ENCODE measurements around the gene GRID1. TPM values are rescaled to one million over a fixed set of nuclear protein-coding genes. Genes with fewer than 3 reads are reported as not detected.

The GRID1 gene
- total RNA-seq, 1 experiment from 2014 or later: 0.53 TPM

DNA sequence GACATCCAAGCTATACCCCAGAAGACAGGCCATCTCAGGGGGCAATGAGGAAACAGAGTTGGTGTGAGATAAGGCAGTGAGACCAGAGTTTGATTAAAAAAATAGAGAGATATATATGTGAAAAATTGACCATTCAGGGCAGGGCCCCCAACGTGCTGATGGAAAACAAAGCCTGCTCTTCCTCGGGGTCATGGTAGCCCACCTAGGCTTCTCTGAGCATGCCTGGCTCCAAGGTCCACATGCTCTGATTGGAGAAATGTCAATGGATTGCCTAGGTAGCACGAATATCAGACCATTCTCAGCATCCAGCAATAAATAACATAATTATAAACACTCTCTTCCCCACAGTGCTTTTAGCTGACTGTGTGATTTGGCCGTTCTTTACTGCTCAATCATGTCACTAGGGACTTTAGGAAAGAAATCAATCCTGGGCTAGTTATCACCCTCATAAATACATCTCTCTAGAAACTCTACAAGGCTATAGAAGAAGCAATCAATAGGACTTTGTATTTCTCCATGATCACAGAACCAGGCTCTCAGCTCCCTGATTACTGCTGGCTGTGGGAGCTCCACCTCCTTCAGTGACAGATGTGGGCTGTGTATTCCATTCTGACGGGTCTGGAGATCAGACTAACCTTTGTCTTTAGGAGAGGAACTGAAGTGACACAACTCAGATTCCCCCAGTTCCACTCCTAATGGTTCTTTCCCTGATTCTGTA lies 766.4 kb downstream of the GRID1 start:
- DNase-seq (ENCODE audit: low read depth, low spot score): no peak
- in situ Hi-C loops (cut with HindIII; ENCODE audit: low pct_unique_long_range_greater_than_20kb, low sequenced_read_pairs): no loop called here

DNA sequence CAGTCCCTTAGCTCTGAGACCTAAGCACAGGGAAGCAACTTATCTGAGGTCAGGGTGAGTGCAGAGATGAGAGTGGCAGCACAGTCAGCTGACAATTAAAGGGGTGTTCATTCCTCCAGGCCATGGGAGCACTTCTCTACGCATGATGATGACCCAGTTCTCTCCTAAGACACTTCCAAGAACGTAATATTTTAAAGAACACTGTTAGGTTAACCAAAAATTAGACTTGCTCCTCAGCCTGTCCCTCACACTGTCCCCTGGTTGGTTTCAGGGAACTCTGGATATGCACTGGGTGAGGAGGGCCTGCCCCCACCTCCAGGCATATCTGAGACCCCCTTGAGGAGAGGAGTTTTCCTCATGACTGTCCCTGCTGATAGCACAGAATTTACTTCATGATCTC lies 767.5 kb downstream of the GRID1 start:
- in situ Hi-C loops (cut with HindIII; ENCODE audit: low pct_unique_long_range_greater_than_20kb, low sequenced_read_pairs): no loop called here

DNA sequence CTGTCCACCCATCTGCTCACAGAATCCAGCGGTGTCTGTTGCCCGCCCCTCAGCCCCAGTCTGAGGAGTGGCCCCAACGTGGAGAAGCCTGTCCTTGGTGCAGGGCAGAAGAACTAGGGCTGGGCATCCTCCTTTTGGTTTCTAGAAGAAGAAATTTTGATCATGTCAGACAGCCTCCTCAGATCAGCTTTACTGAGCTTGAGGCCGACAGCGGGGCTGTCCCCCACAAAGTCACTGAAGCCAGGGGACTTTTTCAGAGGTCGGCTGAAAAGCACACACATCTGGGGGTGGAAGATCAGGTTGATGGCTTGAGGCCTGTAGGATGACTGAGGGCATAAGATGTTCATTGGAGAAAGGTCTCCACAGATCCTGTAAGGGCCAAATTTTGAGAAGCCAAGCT lies 767.9 kb downstream of the GRID1 start:
- in situ Hi-C loops (cut with HindIII; ENCODE audit: low pct_unique_long_range_greater_than_20kb, low sequenced_read_pairs): no loop called here
- DNase-seq (ENCODE audit: low read depth, low spot score): no peak

More for the DNA sequence above, 767.5 kb downstream of the GRID1 start:
- no peak for DNase-seq (ENCODE audit: low read depth, low spot score)

DNA sequence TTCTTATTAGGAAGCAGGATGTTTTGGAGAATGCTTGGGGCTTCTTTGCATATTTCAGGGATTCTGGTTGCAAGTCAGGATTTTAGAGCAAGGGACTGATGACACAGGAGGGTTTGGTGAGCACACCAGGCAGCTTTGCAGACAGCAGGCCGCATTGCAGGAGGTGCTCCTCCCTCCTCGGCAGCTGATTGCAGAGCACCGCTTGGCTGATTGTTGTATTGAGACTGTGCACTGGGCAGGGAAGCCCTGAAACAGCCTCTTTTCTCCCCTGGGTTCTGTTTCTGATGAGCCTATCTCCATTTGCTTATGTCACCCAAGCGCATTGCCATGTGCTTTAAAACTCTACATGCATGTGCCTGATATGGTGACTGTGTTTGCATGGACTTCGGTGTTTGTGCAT lies 769.6 kb downstream of the GRID1 start:
- no peak for DNase-seq (ENCODE audit: low read depth, low spot score)
- in situ Hi-C loops (cut with HindIII; ENCODE audit: low pct_unique_long_range_greater_than_20kb, low sequenced_read_pairs): no loop called here

DNA sequence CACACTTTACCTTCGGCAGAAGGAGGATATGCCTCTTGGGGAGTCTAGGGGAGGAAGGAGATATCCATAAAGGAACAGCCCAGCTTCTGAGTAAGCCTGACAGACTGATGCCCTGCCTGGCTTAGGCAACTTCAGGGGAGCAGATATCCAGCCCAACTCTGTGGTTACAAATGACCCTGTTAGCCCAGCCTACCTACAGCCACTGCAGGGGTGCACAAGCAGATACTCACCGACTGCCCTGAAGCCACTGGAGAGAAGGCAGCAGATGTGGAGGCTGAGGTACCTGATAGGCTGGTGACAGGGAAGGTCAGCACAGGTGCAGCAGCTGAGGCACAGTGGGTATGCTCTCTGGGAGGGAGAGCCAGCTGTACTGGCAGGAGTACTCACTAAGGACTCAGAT lies 770.2 kb downstream of the GRID1 start:
- no peak for DNase-seq (ENCODE audit: low read depth, low spot score)
- in situ Hi-C loops (cut with HindIII; ENCODE audit: low pct_unique_long_range_greater_than_20kb, low sequenced_read_pairs): no loop called here

DNA sequence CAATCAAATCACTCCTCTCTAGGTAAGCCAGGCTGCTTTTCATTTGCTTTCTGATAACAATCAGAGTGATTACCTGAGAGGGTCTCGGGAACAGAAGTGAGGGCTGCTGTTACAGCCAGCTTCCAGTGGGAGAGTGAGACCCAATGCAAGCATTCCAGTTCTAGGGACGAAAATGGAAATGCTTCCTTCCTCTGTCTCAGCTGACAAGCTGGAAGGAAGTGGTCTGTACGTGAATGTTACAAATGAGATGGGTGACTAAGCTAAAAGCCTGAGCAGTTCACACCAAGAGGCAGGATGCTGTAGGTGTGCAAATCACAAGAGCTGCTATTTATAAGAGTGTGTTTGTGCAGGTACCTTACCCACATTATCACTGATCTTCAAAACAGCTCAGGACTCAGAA lies 772.4 kb downstream of the GRID1 start:
- DNase-seq (ENCODE audit: low read depth, low spot score): no peak
- in situ Hi-C loops (cut with HindIII; ENCODE audit: low pct_unique_long_range_greater_than_20kb, low sequenced_read_pairs): no loop called here

DNA sequence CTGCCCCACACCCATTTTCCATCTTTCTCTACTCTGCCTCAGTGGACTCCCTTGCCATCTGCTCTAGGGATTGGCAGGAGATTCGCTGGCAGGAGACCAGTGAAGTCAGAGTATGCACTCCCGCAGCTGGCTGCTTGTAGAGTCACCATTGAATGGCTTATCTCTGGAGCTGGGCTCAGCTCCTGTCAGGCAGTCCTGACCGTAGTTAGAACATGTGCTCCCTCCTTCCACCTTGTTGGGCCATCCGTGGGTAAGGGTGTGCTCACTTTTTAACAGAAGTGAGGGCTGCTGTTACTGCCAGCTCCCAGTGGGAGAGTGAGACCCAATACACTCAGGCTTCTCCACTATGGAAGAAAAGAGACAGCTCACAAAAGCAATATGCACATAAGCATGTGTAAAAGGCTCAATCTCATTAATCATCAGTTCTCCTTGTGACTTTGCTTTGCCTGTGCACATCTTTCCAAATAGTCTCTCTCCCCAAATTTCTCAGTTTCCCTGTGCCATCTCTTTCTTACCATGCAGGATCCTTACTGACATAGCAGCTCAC lies 773.3 kb downstream of the GRID1 start:
- DNase-seq (ENCODE audit: low read depth, low spot score): no peak
- in situ Hi-C loops (cut with HindIII; ENCODE audit: low pct_unique_long_range_greater_than_20kb, low sequenced_read_pairs): no loop called here

DNA sequence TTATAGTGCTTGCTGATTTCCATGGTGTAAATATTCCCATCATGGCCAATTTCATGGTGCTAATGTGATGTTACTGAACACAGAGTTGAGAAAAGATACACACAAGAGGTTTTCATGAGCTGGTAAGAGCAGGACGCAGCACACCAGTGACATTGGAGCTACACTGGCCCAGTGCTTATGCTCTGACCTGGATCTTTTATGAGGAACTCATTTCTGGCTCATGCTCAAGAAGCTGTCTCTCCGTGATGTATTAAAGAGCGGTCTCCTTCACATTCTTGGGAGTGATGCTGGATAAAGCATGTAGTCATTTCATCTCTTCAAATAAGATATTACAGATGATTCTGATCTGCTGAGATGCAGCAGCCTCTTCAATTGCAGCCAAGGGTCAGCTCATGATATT lies 785.2 kb downstream of the GRID1 start:
- no peak for DNase-seq (ENCODE audit: low read depth, low spot score)

DNA sequence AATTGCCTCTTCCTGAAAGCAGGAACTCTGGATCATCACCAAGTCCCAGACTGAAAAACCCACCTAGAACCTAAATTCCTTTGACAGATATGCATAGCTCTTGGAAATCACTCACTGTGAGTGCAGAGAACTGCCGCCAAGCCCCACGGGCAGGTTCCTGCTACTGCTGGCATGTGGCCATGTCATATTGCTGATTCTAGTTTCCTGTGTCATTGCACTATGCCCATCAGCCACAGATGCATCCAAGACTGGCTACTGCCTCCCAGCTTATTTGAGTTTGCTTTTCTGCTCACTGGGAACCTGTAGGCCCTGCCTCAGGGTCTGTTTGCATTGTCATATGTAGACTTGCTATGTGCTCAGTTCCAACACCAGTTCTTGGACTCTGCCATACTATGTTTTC lies 786.0 kb downstream of the GRID1 start:
- DNase-seq (ENCODE audit: low read depth, low spot score): no peak
- in situ Hi-C loops (cut with HindIII; ENCODE audit: low pct_unique_long_range_greater_than_20kb, low sequenced_read_pairs): no loop called here

More for the DNA sequence above, 785.2 kb downstream of the GRID1 start:
- in situ Hi-C loops (cut with HindIII; ENCODE audit: low pct_unique_long_range_greater_than_20kb, low sequenced_read_pairs): no loop called here

DNA sequence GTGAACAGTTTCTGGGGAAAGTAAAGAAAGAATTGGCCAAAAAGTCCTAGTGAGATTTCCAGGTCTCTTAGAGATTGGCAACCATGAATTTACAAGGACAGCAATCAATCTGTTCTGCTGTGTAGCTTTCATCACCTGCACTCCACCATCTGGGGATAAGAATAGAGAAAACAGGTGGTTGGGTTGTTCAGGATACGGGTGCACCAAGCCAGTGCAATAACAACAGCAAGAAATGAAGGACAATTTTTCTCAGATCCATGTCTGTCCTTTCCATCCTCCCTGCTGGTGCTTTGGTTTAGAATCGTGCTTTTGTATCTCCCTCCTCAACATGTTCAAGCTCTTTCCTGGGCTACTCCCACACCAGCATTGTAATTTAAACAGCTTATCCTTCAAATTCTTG lies 787.7 kb downstream of the GRID1 start:
- in situ Hi-C loops (cut with HindIII; ENCODE audit: low pct_unique_long_range_greater_than_20kb, low sequenced_read_pairs): no loop called here
- DNase-seq (ENCODE audit: low read depth, low spot score): no peak

DNA sequence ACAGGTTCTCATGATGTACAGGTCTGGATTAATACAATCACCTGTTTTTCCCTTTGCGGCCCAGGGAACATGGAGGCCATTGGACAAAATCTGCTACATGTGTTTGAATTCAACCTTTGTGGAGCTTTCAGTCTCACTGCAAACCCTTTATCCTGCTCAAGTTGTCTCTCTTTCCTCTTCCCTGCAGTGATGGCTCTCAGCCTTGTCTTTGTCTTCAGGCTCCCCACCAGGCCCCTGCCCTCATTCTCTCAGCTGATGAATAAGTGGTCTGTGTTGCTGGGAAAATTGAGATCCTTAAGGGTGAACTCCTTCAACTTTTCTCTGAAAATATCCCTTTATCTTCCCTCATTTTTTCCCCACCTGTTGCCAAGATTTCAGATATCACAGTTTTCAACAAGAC lies 791.2 kb downstream of the GRID1 start:
- no peak for DNase-seq (ENCODE audit: low read depth, low spot score)
- in situ Hi-C loops (cut with HindIII; ENCODE audit: low pct_unique_long_range_greater_than_20kb, low sequenced_read_pairs): no loop called here

DNA sequence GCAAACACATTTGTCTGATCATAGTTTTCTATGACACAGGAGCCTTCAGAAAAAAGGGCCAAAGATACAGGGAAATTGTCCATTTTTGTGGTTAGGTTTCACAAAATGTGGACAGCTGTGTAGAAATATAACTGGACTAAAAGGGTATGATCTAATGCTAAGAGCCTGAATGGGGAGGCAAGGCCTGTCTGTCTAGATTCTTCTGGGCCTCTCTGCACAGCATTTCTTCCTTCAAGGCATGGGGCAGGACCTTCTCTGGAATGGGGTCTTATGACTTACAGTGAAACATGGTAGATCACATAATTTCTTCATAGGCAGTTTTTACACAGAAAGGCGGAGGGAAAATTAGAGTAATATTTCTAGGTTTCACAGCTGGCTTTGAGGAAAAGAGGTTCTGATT lies 795.7 kb downstream of the GRID1 start:
- in situ Hi-C loops (cut with HindIII; ENCODE audit: low pct_unique_long_range_greater_than_20kb, low sequenced_read_pairs): no loop called here
- no peak for DNase-seq (ENCODE audit: low read depth, low spot score)

DNA sequence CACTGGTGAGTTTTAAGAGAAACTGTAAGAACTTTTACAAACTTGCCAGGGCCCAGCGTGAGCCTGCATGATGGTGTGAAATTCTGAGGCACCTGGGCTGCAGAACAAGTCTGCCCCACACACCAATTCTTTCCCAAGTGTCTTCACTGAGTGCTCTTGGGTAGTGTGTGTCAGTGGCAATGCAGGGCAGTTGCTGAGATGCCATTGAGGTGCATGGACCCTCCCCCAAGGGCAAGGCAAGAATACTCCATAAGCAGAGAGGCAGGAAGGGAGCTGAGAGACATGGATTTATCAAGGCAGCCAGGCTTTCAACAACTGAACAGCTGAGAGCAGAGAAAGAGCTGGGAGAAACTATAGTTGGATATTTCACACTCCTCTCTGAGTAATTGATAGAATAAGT lies 801.2 kb downstream of the GRID1 start:
- DNase-seq (ENCODE audit: low read depth, low spot score): no peak

DNA sequence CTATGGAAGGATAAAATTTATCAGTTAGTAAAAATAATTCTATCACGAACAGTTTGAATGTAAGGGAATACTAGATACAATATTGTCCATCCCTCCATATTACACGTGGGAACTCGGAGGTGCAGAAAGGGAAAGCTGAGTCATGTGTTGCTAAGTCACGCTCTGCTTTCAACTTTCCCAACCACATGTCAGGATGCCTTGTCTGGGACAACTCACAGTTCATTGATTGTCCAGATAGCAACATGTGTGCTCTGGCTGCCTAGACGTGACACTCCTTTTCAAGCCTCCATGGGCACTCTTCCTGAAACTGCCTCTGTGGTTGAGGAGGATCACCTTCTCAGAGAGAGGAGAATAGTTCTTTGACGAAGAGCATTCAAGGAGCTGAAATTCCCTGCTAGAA lies 808.1 kb downstream of the GRID1 start:
- in situ Hi-C loops (cut with HindIII; ENCODE audit: low pct_unique_long_range_greater_than_20kb, low sequenced_read_pairs): no loop called here
- DNase-seq (ENCODE audit: low read depth, low spot score): peak; percentile 10

More for the DNA sequence above, 801.2 kb downstream of the GRID1 start:
- in situ Hi-C loops (cut with HindIII; ENCODE audit: low pct_unique_long_range_greater_than_20kb, low sequenced_read_pairs): no loop called here

DNA sequence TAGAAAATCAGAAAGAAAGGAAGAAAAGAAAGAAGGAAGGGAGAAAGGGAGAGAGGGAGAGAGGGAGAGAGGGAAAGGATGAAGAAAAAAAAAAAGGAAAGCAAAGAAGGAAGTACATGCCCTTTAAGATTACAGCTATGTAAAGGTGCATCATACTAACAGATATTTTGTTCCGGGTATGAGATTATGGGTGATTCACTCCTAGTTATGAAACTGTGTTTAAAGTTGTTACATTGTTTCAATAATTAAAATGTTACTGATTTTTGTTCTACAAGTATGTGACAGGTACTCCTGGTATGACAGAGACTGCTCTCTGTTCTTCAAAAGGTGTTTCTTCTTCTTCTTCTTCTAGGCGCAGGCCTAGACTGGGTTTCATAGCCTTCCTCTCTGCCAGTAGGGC lies 808.9 kb downstream of the GRID1 start:
- in situ Hi-C loops (cut with HindIII; ENCODE audit: low pct_unique_long_range_greater_than_20kb, low sequenced_read_pairs): no loop called here
- DNase-seq (ENCODE audit: low read depth, low spot score): no peak

DNA sequence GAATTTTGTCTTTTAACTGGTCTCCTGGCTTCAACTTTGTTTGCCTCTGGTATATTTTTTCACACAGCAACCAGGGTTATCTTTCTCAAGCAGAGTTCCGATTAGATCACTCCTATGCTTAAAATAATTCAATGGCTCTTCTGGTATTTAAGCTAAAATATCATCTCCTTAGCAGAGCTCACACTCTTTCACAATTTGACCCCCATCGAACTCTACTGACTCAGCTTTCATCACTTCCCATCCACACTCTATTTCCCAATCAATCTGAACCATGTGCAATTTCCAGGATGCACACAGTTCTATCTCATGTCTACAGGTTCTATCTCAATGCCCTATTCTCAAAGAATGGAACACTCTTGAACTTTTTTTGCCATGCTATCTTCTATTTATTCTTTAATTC lies 809.5 kb downstream of the GRID1 start:
- no peak for DNase-seq (ENCODE audit: low read depth, low spot score)
- in situ Hi-C loops (cut with HindIII; ENCODE audit: low pct_unique_long_range_greater_than_20kb, low sequenced_read_pairs): no loop called here
